ENCODE results near the gene FOXO6. TPM values are rescaled to one million over a fixed set of nuclear protein-coding genes. Genes with fewer than 3 reads are reported as not detected.

Gene FOXO6
- total RNA-seq, 1 donor from 2014 or later = 2.0 TPM

DNA sequence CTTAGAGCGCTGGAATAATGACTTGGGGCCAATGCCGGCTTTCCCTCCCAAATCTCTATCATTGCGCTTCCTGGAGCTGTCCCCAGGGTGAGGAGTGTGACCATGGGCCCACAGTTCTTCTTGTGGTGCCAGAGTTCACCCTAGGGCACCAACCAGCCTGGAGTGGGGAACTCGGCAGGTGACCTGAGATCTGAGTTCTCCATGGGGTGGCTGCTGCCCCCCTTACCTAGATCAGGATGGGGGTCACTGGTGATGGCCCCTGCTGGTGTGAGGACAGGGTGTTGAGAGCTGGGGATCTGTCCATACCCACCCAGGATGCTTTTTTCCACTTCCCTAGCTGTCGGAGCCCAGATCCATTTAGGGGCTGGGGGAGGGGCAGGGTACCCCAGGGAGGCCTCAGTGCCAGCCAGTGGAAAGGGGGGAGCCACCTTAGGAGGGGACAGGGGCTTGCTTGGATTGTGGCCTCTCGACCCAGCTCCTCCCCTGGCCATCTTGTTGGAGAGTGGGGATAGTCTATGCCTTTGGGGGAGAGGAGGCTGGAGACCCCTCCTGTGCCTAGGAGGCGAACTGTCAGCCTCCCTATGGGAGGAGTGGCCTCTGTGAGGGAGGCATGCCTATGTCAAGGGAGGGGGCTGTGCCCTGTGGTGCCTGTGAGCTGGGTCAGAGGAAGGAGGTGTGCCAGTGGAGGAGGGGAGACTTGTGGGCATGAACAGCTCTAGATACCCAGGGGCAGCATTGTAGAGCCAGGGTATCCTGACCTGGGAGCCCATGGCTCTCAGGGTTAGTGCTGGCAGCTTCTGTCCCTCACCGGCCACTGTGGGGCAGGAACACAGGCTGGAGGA, 1.7 kb downstream of the FOXO6 start:
- intact Hi-C loops (cut with DNase I) = no loop called here
- DNase-seq (ENCODE audit: low spot score) = no peak

- intact Hi-C loops (cut with DNase I) = no loop called here
- no peak for DNase-seq (ENCODE audit: low spot score)
Measured at GRCh38 chr1:41363591-41364320, 2.5 kb downstream of the FOXO6 start.

DNA sequence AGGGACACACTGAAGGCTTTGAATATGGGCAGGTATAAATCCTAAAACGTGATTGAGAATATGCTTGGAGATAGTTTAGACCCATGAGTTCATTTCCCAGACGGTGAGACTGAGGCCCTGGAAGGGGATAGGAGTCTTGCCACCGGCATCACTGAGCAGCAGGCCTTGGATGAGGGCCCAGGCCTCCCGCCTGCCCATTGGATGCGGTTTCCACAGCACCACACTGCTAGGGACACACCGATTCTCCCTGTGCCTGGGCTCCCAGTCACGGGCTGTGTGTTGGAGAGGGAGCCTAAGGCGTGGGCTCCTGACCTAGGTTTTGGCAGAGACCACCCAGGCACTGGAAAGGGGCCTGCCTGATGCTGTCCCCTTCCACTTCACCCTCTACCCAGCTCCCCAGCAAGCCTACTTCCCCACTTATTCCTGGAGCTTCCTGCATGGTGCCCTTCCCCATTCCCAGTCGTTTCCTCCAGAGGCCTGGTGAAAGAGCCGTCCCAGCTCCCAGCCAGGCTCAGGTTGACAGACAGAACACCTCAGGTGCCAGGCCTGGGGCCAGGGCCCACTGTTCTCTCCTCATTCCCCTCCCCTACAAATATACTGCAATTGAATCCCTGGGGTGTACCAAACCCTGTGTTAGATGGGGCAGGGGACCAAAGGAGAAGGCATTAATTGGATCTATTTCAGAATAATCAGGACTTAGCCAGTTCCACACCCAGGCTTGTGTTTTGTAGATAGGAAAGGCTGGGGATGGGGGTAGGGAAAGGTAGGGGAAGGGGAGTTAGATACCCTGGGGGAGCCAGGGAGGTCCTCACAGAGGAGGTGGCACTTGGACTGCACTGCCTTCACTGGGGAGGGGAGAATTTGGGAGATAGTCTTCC, 3.4 kb downstream of the FOXO6 start:
- intact Hi-C loops (cut with DNase I) = no loop called here
- DNase-seq (ENCODE audit: low spot score) = no peak

- intact Hi-C loops (cut with DNase I) = no loop called here
- DNase-seq (ENCODE audit: low spot score) = no peak
Measured at GRCh38 chr1:41365320-41365633, 4.0 kb downstream of the FOXO6 start.

- intact Hi-C loops (cut with DNase I) = no loop called here
- no peak for DNase-seq (ENCODE audit: low spot score)
Measured at GRCh38 chr1:41365772-41366454, 4.7 kb downstream of the FOXO6 start.

DNA sequence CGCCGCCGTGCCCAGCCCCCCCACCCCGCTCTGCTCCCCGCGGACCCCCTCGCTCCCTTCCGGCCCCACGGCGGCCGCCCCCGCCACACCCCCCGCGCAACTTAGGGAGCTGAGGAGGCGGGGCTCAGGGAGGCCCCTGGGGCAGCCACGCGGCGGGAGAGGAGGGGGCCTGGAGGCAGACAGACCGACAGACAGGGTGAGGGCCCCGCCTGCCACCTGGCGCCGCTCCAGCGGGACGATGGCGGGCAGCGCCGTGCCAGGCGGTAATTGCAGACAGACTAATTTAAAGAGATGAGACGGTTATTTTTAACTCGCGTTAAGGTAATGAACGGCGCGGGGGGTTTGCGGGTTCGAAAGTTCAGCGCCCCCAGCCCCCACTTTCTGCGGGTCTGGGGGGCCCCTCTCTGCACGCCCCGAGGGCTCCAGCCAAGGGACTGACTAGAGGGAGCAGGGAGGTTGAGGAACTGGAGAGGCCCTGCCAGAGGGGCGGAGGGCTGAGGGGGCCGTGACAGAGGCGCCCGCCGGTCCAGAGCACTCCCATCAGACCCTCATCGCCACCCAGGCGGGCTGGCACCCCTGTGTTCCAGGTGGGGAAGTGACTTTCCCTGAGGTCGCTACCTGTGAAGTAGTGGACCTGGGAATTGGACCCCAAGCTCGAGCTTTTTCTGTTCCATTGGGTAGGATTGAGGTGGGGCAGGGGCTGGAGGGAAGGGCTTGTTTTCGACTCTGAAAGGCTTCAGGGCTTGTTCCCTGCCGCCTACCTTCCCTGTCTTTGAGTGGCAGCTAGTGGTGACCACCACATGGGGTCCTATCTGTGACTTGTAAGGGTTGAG, 5.4 kb downstream of the FOXO6 start:
- DNase-seq (ENCODE audit: low spot score) = no peak
- intact Hi-C loops (cut with DNase I) = no loop called here

DNA sequence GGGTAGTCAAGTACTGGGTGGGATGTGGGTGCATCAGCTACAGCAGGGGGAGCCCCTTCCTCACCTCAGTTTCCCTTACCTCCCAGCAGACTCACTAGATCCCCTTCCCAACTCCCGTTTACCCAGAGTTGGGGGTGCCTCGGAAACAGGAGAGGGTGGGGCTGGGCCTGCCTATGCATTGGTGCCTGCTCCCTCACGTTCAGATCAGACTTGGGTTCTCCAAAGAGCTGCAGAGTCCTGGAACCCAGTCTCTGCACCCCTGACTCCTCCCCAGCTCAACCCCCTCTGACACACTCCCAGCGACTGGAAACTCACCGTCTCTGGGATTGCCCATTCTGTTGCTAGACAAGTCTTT, 6.0 kb downstream of the FOXO6 start:
- no peak for DNase-seq (ENCODE audit: low spot score)
- intact Hi-C loops (cut with DNase I) = no loop called here

GRCh38 chr1:41368366-41368765, 7.1 kb downstream of the FOXO6 start:
- intact Hi-C loops (cut with DNase I) = no loop called here
- no peak for DNase-seq (ENCODE audit: low spot score)

- DNase-seq (ENCODE audit: low spot score) = no peak
- intact Hi-C loops (cut with DNase I) = no loop called here
Measured at GRCh38 chr1:41368801-41369200, 7.6 kb downstream of the FOXO6 start.

DNA sequence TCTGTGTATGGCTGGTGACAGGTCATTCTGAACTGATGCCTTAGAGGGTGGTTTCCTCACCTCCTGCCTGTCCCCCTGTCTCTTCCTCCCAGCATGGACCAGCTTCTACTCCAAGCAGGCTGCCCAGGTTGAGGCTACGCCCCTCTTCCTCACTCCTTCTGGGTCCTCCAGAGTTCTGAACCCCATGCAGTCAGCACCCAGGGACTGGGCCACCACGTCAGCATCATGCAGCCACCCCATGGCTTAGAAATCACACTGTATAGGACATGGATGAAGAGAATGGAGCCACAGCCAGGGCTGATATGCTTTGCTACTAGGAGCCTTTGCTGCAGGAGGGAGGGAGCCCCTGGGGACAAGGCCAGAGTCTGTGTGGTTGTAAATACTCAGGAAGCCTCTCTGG, 8.3 kb downstream of the FOXO6 start:
- intact Hi-C loops (cut with DNase I) = no loop called here
- no peak for DNase-seq (ENCODE audit: low spot score)

- no peak for DNase-seq (ENCODE audit: low spot score)
- intact Hi-C loops (cut with DNase I) = no loop called here
Measured at GRCh38 chr1:41370225-41370624, 9.0 kb downstream of the FOXO6 start.

DNA sequence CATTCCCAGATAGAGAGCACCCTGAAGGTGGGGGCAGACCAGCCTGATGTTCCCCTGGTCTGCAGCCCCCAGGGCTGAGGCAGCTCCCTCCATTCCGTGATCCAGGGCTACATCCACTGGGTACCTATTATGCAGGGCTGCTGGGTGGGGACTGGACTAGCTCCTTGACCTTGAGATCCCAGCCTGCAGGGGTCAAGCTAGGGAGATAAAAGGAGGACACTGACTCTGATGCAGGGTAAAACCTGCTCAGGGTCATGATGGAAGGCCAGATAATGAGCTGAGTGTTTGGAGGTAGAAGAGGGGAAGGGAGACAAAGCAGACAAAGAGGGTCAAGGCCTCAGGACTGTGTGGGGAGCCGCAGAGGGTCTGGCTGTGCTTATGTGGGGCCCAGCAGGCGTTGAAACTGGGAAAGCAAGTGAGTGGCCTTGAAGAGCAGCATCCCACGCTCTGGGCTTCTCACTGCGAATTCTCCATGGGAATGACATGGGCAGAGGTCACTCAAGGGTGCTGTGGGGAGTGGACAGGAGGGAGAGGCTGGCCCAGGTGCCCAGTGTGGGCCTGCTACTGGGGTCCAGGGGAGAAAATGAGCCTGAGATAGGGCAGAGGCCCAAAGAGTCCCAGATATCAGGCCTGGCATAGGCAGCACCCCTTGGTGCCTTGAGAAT, 9.7 kb downstream of the FOXO6 start:
- intact Hi-C loops (cut with DNase I) = no loop called here
- DNase-seq (ENCODE audit: low spot score) = no peak

GRCh38 chr1:41371630-41372599, 10.7 kb downstream of the FOXO6 start:
- no peak for DNase-seq (ENCODE audit: low spot score)
- intact Hi-C loops (cut with DNase I) = no loop called here

- no peak for DNase-seq (ENCODE audit: low spot score)
- intact Hi-C loops (cut with DNase I) = no loop called here
Measured at GRCh38 chr1:41372600-41372993, 11.4 kb downstream of the FOXO6 start.

- DNase-seq (ENCODE audit: low spot score) = no peak
- intact Hi-C loops (cut with DNase I) = no loop called here
Measured at GRCh38 chr1:41373373-41373772, 12.1 kb downstream of the FOXO6 start.

DNA sequence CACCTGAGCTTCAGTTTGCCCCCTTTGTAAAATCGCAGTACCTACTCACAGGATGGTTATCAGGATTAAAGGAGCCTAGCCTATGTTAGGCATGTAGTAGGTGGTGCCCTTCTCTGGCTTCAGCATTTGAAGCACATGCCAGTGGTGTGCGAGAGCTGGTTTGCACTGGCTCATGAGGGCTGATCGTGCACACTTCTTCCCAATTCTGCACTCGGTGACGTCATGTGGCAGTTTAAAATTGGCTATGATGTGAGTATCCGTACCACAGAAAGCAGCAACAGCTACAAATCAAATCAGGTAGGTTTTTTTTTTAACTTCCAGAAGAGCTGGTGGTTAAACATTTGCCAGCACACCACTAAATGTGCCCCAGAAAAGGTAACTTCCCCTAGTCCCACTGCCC, 13.5 kb downstream of the FOXO6 start:
- intact Hi-C loops (cut with DNase I) = no loop called here
- no peak for DNase-seq (ENCODE audit: low spot score)

DNA sequence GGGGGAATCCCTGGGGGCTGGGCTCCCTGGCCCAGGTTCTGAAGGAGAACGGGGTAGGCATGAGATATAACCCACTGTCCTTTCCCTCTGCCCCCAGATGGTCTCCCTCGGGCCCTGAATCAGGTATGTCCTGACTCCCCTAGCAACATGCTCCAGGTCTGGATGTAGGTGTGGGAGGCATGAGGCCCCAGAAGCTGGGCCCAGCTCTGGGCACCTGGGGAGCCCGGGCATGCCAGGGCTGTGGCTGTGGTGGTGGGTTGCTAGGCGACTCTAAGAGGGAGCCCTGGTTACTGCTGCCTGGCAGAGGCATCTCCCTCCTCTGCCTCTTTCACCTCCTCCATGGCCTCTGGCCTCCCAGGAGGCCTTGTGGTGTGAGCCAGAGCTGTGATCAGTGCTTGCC, 16.2 kb downstream of the FOXO6 start:
- intact Hi-C loops (cut with DNase I) = no loop called here
- DNase-seq (ENCODE audit: low spot score) = no peak

All from cardiac septum (tissue), 1 donor.